ENCODE data around the gene ASPN. TPM values are rescaled to one million over a fixed set of nuclear protein-coding genes. Genes with fewer than 3 reads are reported as not detected.

The ASPN gene
- total and polyA plus RNA-seq, 4 donors, result 1.3 to 18.9 (median 1.8) TPM

- Histone ChIP-seq H3K27me3 (ENCODE audit: control insufficient read depth in 3 of 3, insufficient read depth in 3 of 3, low read length in 2 of 3) (no peaks in the 10 kb centered on the region), H3K27ac (ENCODE audit: low read depth in 1 of 2, low read length in 1 of 2) (no peak overlapping the region), H3K9me3 (ENCODE audit: control insufficient read depth in 4 of 4, insufficient read depth in 3 of 4, low read length in 3 of 4) (no peaks in the 10 kb centered on the region), H3K9ac (ENCODE audit: insufficient read depth in 1 of 2, low read length in 2 of 2) (no peak overlapping the region), H3K36me3 (ENCODE audit: control insufficient read depth in 4 of 4, insufficient read depth in 4 of 4, low read length in 4 of 4) (no peaks in the 10 kb centered on the region), H3K4me1 (ENCODE audit: control insufficient read depth in 5 of 5, insufficient read depth in 5 of 5, low read length in 5 of 5) (no peaks in the 10 kb centered on the region), H3K4me3 (no peak overlapping the region)
- DNase-seq, result peak in 2 of 3 donors; percentile 50 to 62
- WGBS, 2 donors, result 86 to 90% methylated on average over 5 of the region's 5 CpGs
- no peak for TF ChIP-seq CTCF (IDR thresholded peaks at IDR 0.05; ENCODE audit: control extremely low read depth, extremely low read depth)
- ATAC-seq (ENCODE audit: insufficient read depth, low FRiP score), result no peak
Observed at GRCh38 chr9:92438900-92439526, 43.3 kb downstream of the ASPN start.

GRCh38 chr9:92435263-92435662 is 47.0 kb downstream of the ASPN start:
- H3K27me3 ChIP-seq (ENCODE audit: control insufficient read depth in 3 of 3, insufficient read depth in 3 of 3, low read length in 2 of 3), result no peaks in the 10 kb centered on the region
- no peak for TF ChIP-seq CTCF (IDR thresholded peaks at IDR 0.05; ENCODE audit: control extremely low read depth, extremely low read depth)
- H3K9me3 ChIP-seq (ENCODE audit: control insufficient read depth in 4 of 4, insufficient read depth in 3 of 4, low read length in 3 of 4), result no peaks in the 10 kb centered on the region
- peaks cover 0 to 5% (median 0%) of the 10 kb centered on the region in 5 donors for H3K4me1 ChIP-seq (ENCODE audit: control insufficient read depth in 5 of 5, insufficient read depth in 5 of 5, low read length in 5 of 5)
- 35 to 78% methylated on average over 1 of the region's 1 CpG for whole genome bisulfite sequencing, 2 donors
- DNase-seq, result no peak
- no peaks in the 10 kb centered on the region for H3K36me3 ChIP-seq (ENCODE audit: control insufficient read depth in 4 of 4, insufficient read depth in 4 of 4, low read length in 4 of 4)
- H3K9ac ChIP-seq (ENCODE audit: insufficient read depth in 1 of 2, low read length in 2 of 2), result no peak overlapping the region
- no peak for ATAC-seq (ENCODE audit: insufficient read depth, low FRiP score)
- H3K4me3 ChIP-seq, result no peak overlapping the region
- no peak overlapping the region for H3K27ac ChIP-seq (ENCODE audit: low read depth in 1 of 2, low read length in 1 of 2)

GRCh38 chr9:92432972-92433548 is 49.2 kb downstream of the ASPN start:
- Histone ChIP-seq H3K27me3 (ENCODE audit: control insufficient read depth in 3 of 3, insufficient read depth in 3 of 3, low read length in 2 of 3) (no peaks in the 10 kb centered on the region), H3K9me3 (ENCODE audit: control insufficient read depth in 4 of 4, insufficient read depth in 3 of 4, low read length in 3 of 4) (no peaks in the 10 kb centered on the region), H3K4me3 (no peak overlapping the region), H3K4me1 (ENCODE audit: control insufficient read depth in 5 of 5, insufficient read depth in 5 of 5, low read length in 5 of 5) (peaks cover 0 to 10% (median 0%) of the 10 kb centered on the region in 5 donors), H3K36me3 (ENCODE audit: control insufficient read depth in 4 of 4, insufficient read depth in 4 of 4, low read length in 4 of 4) (no peaks in the 10 kb centered on the region), H3K9ac (ENCODE audit: insufficient read depth in 1 of 2, low read length in 2 of 2) (no peak overlapping the region), H3K27ac (ENCODE audit: low read depth in 1 of 2, low read length in 1 of 2) (no peak overlapping the region)
- DNase-seq, result no peak
- 93 to 96% methylated on average over 5 of the region's 5 CpGs for WGBS, 2 donors
- TF ChIP-seq CTCF (IDR thresholded peaks at IDR 0.05; ENCODE audit: control extremely low read depth, extremely low read depth), result no peak
- no peak for ATAC-seq (ENCODE audit: insufficient read depth, low FRiP score)

Measured in lung (tissue), 12 donors.